GM12891 (cell line): ENCODE measurements around the gene ZNF648.

Source experiments
- POLR2A ChIP-seq: IDR thresholded peaks from 2 replicates; pipeline ENCODE4 v1.6.1; 2011; ENCODE audit warnings: low read depth, low read length, control low read depth
- POLR2AphosphoS5 ChIP-seq: IDR thresholded peaks from 2 replicates; pipeline ENCODE4 v1.6.1; 2011; ENCODE audit warnings: low read depth, low read length, control low read depth
- POU2F2 ChIP-seq: IDR thresholded peaks from 2 replicates; pipeline ENCODE4 v1.6.1; 2011; ENCODE audit warnings: low read depth, mild to moderate bottlenecking, control low read depth, low read length, moderate library complexity
- TAF1 ChIP-seq: IDR thresholded peaks from 2 replicates; pipeline ENCODE4 v1.6.1; 2011; ENCODE audit warnings: low read depth, low read length, control low read depth

DNA sequence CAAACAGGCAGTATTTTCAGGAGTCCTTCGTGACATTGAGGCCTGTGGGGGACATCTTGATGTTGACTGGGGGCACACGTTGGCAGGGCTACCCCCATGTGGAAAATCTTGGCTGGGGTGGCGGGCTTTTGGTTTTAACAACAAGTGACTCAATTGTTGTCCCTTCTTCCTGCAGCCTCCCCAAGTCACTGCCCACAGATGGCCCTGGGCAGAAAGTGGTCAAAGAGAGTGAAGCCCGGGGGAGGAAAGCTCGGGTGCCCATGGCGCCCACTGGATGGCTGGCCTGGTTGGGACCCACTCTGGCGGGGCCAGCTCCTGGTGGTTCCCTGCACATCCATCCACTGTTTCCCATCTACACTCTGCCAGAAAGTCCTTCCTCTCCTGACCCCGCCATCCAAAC is 24.6 kb upstream of the ZNF648 start:
- TF ChIP-seq POLR2A: no peak
- TF ChIP-seq POLR2AphosphoS5: no peak
- no peak for TF ChIP-seq TAF1
- TF ChIP-seq POU2F2: no peak
